ENCODE measurements around the gene PRKCSH. TPM values are rescaled to one million over a fixed set of nuclear protein-coding genes. Genes with fewer than 3 reads are reported as not detected.

The PRKCSH gene
- total RNA-seq, 4 donors from 2014 or later = 161 to 239 (median 194) TPM

DNA sequence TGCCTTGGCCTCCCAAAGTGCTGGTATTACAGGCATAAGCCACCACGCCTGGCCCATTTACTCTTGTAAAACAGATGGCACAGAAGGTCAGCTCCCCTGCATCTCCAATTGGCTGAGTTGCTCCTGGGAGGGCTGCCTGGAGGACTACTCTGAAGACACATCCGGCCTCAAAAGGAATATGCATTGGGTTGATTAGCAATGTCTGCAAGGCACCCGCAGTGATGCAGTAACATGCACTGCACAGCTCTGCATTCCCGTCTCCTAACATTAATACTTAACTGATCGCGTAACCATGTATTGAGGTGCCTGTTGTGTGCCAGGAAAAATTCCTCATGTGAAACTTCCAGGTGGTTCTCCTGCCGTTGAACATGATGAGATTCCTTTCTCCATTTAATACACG, 40.4 kb downstream of the PRKCSH start:
- peaks cover 0 to 3% (median 0%) of the 10 kb centered on the region in 4 donors for H3K9me3 ChIP-seq
- H3K27ac ChIP-seq = no peak overlapping the region
- H3K36me3 ChIP-seq = no peaks in the 10 kb centered on the region
- H3K27me3 ChIP-seq = peaks cover 0 to 17% of the 10 kb centered on the region in 2 donors
- DNase-seq = no peak
- no peak overlapping the region for H3K4me3 ChIP-seq
- TF ChIP-seq POLR2A (IDR thresholded peaks at IDR 0.05) = no peak
- TF ChIP-seq, protein P1, sequence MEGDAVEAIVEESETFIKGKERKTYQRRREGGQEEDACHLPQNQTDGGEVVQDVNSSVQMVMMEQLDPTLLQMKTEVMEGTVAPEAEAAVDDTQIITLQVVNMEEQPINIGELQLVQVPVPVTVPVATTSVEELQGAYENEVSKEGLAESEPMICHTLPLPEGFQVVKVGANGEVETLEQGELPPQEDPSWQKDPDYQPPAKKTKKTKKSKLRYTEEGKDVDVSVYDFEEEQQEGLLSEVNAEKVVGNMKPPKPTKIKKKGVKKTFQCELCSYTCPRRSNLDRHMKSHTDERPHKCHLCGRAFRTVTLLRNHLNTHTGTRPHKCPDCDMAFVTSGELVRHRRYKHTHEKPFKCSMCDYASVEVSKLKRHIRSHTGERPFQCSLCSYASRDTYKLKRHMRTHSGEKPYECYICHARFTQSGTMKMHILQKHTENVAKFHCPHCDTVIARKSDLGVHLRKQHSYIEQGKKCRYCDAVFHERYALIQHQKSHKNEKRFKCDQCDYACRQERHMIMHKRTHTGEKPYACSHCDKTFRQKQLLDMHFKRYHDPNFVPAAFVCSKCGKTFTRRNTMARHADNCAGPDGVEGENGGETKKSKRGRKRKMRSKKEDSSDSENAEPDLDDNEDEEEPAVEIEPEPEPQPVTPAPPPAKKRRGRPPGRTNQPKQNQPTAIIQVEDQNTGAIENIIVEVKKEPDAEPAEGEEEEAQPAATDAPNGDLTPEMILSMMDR (IDR thresholded peaks at IDR 0.05) = no peak
- H3K4me1 ChIP-seq = peaks cover 0 to 18% (median 12%) of the 10 kb centered on the region in 4 donors

DNA sequence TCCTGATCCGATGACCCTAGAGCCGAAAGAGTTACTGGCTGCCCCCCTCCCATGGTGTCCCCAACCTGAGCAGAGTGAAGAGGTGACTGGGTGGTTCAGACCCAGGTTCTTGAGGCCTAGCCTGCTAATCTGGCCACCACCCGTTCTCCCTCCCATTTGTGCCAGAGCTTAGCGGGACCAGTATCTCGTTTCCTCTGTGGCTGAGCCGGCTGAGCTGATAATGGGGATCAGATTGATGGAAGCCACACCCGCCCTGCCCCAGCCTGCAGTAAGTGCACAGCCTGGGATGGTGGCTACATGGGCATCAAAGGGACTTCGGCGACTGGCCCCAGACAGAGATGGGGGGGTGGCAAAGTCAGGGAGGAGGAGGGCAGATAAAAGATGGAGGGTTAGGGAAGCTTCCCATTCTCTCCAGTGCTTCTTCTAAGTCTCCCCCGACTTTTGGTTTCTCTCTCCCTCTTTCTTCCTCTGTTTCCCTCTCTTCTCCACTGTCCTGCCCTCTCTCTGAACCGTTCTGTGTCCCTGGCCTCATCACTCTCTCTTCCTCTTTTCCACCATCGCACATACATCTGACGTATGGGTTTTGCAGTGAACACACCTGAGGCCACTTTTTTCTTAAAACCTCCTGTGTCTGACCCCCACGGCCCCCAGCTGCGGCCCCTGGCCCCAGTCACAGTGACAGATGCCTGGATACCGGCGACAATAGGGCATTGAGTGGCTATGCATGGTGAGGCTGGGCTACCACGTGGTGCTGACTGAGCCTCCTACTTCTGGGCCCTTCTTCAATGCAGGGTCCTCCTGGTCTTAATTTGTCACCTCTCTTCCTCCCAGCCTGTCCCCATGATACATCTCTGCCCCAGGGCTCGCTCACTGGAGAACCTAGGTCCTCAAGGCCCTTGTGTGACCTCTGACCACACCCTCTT, 43.0 kb downstream of the PRKCSH start:
- Histone ChIP-seq H3K4me1 (peaks cover 0 to 41% (median 25%) of the 10 kb centered on the region in 4 donors), H3K27ac (no peak overlapping the region), H3K9me3 (peaks cover 0 to 3% (median 0%) of the 10 kb centered on the region in 4 donors), H3K36me3 (peaks cover 0 to 2% (median 0%) of the 10 kb centered on the region in 3 donors), H3K4me3 (no peak overlapping the region), H3K27me3 (peaks cover 0 to 36% of the 10 kb centered on the region in 2 donors)
- no peak for DNase-seq
- TF ChIP-seq, protein P1 (IDR thresholded peaks at IDR 0.05) = no peak
- no peak for TF ChIP-seq POLR2A (IDR thresholded peaks at IDR 0.05)

DNA sequence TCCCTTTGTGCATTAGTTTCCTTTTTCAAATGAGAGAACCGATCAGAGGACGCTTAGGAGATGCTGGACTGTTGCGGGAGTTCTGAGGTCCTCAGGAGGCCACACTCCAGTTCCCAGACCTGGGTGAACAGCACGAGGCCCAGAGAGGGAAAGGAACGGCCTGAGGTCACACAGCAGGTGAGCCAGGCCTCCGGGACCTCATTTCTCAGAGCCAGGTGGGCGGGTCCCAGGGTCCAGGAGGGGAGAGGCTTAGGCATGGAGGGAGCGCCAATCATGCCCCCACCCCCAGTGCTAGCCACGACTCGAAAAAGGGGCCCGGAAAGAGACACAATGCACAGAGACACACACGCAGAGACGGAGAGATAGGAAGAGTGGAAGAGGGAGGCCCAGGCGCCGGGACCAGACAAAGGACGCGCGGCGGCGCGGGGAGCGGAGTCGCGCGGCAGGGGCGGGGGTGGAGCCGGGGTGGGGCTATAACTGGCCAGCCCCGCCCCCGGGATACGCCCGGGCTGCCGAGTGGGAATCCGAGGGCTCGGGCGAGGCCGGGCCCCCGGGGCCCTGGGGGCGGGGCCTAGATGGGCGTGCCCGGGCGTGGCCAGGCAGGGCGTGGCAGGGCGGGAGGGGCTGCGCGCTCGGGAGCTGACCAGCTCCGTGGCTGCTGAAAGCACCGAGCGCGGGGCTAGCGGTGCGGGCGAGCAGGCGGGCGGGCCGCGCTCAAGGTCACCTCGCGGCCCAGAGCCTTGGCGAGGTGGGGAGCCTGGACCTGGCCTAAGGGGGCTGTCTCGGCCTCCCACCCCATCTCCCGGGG, 43.9 kb downstream of the PRKCSH start:
- Histone ChIP-seq H3K27ac (no peak overlapping the region), H3K4me1 (peaks cover 0 to 41% (median 25%) of the 10 kb centered on the region in 4 donors), H3K4me3 (peak overlapping the region in 2 of 4 donors; percentile 6 to 9), H3K9me3 (peaks cover 0 to 3% (median 0%) of the 10 kb centered on the region in 4 donors), H3K27me3 (peaks cover 0 to 36% of the 10 kb centered on the region in 2 donors), H3K36me3 (peaks cover 0 to 11% (median 0%) of the 10 kb centered on the region in 3 donors)
- no peak for TF ChIP-seq POLR2A (IDR thresholded peaks at IDR 0.05)
- TF ChIP-seq, protein P1 (IDR thresholded peaks at IDR 0.05) = no peak
- DNase-seq = peak in 1 of 3 donors; percentile 57

DNA sequence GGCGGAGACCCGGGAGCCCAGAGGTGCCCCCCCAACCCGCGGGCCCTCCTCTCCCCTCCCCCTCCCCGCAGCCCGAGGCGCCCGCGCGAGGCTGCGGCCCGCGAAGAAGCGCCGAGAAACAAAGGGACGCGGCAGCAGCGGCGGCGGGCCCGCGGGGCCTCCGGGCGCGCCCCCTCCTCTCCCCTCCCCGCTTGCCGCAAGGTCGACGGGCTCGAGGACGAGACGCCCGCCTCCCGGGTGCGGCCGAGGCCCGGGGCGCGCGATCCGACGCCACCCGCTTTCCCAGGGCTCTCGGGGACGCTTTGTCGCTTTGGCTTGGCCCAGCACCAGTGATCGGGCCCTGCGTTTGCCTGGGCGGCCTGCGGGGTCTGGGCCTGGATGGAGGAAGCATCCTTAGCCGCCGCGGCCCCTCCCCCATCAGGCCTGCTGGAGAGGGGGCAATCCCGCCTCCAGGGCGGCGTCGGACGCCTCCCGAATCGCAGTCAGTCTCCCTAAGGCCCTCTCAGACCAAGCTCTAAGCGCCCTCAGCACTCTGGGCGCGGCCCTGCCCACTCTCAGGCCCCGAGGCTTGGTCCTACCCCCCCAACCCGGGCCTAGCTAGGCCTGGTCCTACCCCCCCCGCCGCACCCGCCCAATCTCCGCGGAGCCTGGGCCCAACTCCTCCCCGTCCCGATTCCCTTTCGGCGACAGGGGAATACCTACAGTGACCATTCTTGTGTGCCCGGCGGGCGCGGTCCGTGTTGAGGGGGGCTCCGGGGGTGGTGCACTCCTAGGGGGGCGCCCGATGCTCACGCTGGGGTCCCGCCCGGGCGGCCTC, 44.7 kb downstream of the PRKCSH start:
- Histone ChIP-seq H3K27ac (no peak overlapping the region), H3K27me3 (peaks cover 0 to 36% of the 10 kb centered on the region in 2 donors), H3K4me1 (peaks cover 0 to 41% (median 25%) of the 10 kb centered on the region in 4 donors), H3K36me3 (peaks cover 0 to 12% (median 0%) of the 10 kb centered on the region in 3 donors), H3K4me3 (peak overlapping the region in 2 of 4 donors; percentile 6 to 9), H3K9me3 (peaks cover 0 to 3% (median 0%) of the 10 kb centered on the region in 4 donors)
- TF ChIP-seq POLR2A (IDR thresholded peaks at IDR 0.05) = no peak
- TF ChIP-seq, protein P1 (IDR thresholded peaks at IDR 0.05) = no peak
- no peak for DNase-seq
